Epidermal melanocyte (primary cell): ENCODE results near the gene TMTC2.

Experiments
- DNase-seq: peaks from one replicate; pipeline ENCODE4 v3.0.0; 2011; ENCODE audit warnings: low spot score; ENCODE audit not compliant: insufficient read length

The TMTC2 gene

DNA sequence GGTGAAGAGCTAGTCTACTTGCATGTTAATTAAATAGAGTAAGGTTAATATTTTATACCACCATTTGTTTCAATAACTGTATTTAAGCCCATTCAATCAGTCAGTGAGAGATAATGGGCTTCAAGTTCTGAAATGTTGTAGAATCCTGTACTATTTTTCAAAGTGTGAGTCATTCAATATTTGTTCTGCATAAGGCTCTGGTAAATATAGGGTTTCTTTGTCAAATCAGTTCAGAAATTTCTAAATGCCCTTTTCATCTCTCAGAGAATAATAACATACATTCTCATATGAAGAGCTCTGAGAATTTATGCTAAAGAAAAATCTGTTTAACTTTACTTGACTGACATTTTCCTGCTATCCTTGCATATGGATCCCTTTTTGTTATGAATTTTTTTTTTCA lies 493.3 kb downstream of the TMTC2 start:
- no peak for DNase-seq

- no peak for DNase-seq
These were observed 494.4 kb downstream of the TMTC2 start for GRCh38 chr12:83181074-83181473.

GRCh38 chr12:83183132-83183531 lies 496.4 kb downstream of the TMTC2 start:
- DNase-seq, result no peak
